NCI-H1092 treated with DMSO at 0.1 percent for 48 hours (cell line): ENCODE measurements around the gene CCRL2.

Experiments
- DNase-seq: peaks from one replicate; lab custom pipeline; 2025; lab: John Stamatoyannopoulos, UW

The CCRL2 gene

GRCh38 chr3:46406788-46407611 is at the start of gene CCRL2, which contains the start of gene CCR5AS:
CCRL2 (plus strand) TSS chr3:46407259; CDS start chr3:46408080, 821 bp downstream.
CCR5AS (minus strand) TSS chr3:46407066.
- no peak for DNase-seq

- no peak for DNase-seq
Observed at GRCh38 chr3:46358466-46358865, 48.6 kb upstream of the CCRL2 start.

DNA sequence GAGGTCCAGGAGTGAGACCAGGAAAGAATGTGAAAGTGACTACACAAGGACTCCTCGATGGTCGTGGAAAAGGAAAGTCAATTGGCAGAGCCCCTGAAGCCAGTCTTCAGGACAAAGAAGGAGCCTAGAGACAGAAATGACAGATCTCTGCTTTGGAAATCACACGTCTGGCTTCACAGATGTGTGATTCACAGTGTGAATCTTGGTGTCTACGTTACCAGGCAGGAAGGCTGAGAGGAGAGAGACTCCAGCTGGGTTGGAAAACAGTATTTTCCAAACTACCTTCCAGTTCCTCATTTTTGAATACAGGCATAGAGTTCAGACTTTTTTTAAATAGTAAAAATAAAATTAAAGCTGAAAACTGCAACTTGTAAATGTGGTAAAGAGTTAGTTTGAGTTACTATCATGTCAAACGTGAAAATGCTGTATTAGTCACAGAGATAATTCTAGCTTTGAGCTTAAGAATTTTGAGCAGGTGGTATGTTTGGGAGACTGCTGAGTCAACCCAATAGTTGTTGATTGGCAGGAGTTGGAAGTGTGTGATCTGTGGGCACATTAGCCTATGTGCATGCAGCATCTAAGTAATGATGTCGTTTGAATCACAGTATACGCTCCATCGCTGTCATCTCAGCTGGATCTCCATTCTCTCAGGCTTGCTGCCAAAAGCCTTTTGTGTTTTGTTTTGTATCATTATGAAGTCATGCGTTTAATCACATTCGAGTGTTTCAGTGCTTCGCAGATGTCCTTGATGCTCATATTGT is 47.1 kb upstream of the CCRL2 start:
- DNase-seq: peak; percentile 48

- no peak for DNase-seq
Observed at GRCh38 chr3:46360907-46361306, 46.2 kb upstream of the CCRL2 start.

DNA sequence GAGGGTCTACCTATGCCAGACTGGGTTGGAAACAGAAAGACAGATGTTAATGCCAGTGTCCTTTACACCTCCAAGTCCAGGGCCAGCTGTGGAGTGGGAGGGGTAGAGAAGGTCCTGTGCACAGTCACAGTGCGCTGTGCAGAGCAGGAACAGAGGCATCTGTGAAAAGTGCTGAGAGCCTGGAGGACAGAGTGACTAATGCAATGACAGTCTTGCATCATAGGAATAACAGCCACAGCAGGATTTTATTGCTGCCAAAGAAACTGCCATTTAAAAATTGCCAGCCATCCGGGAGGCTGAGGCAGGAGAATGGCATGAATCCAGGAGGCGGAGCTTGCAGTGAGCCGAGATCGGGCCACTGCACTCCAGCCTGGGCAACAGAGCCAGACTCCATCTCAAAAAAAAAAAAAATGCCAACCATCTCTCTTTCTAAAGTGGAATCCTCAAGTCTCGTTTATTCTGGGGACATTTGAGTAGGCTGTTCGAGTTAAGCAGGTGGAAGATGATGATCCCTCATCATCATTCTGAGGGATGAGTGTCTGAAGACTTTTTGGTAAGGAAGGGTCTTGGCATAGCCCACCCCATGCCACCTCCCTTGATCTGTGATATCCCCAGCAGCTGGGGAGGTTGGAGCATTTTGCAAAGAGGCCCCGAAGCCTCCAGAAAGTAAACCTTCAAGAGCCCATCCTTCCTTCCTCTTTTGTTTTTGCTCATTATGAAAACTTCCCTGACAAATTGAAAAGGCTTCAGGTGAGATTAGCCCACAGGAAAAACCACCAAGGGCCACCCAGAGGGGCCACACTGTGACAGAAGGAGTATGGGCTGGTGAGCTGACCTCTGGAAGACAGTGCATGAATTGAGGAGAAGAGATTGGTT is 45.4 kb upstream of the CCRL2 start:
- DNase-seq: no peak

DNA sequence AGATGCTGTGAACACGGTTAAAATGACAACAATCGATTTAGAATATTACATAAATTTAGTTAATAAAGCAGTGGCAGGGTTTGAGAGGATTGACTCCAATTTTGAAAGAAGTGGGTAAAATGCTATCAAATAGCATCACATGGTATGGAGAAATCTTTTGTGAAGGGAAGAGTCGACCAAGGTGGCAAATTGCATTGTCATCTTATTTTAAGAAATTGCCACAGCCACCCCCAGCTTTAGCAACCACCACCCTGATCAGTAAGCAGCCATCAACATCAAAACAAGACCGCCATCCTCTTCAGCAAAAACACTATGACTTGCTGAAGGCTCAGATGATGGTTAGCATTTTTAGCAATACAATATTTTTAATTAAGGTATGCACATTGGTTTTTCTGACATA is 42.0 kb upstream of the CCRL2 start:
- DNase-seq: no peak

DNA sequence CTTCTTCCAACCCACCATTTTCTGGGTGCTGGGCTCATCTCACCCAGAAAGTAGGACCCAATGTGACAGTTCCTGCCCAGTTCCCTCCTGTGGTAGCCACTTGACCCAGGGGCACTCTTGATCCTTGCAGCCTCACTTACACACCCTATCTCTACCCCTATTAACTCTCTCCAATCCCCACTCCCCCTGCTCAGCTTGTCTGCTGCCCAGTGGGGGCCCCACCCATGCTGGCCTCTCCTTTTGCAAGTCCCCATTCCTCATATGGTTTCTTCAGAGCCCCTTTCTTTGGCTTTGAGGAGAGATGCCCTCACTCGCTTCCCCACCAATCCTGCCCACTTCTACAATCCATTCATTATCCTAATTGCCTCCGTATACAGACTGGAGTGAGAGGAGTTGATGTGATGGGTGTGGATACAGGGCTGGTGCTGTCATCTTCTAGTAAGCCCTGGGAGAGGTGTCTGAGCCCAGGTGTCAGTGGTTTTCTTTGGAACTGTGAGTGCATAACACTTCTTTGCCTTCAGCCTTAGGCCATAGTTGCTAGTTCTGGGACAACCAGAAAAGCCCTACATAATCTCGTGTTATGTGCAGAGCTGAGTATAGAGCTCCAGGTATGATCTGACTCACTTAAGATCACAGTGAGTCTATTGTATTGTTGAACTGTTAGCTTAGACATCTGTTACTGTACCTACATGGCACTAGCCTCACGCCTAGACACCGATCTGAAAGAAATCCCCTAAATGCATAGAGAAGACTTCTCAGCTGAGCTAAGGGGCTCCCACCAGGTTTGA is 41.1 kb upstream of the CCRL2 start:
- no peak for DNase-seq

DNA sequence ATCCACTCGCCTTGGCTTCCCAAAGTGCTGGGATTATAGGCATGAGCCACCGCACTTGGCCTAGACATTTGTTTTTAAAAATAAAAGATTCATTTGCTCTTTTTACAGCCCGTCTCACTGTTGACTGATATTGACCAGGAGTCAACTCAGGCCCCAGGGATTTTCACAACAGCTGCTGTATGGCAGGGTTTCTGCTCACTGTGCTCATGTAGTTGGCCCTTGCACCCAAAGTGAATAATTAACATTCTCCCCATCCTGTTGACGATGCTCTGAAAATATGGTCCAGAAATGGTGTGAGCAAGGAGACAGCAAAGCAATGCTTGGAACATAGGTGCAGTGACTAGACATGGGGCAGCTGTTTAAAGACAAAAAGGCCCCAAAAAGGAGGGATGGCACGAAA is 39.2 kb upstream of the CCRL2 start:
- no peak for DNase-seq

DNA sequence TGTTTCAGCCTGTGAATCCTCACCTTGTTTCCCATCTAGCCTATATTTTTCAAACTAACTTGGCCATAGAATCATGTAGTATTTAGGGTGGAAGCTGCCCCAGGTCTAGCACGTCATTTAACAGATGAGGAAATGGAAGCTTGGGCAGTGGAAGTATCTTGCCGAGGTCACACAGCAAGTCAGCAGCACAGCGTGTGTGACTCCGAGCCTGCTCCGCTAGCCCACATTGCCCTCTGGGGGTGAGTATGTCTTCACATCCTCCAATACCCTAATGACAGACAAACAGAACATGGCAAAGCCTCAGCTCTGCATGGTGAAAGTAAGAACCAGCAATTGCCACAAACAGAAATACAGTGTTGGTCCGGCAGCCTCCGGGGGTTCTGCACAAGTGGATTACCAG is 38.5 kb upstream of the CCRL2 start:
- no peak for DNase-seq

- no peak for DNase-seq
Observed at GRCh38 chr3:46369151-46369550, 37.9 kb upstream of the CCRL2 start.

DNA sequence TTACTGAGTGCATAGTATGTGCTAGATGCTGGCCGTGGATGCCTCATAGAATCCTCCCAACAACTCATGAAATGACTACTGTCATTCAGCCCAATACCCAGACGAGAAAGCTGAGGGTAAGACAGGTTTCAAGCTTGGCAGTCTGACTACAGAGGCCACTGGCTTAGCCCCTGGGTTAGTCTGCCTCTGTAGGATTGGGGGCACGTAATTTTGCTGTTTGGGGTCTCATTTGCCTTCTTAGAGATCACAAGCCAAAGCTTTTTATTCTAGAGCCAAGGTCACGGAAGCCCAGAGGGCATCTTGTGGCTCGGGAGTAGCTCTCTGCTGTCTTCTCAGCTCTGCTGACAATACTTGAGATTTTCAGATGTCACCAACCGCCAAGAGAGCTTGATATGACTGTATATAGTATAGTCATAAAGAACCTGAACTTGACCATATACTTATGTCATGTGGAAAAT is 37.4 kb upstream of the CCRL2 start:
- no peak for DNase-seq

GRCh38 chr3:46370839-46371518 is 36.1 kb upstream of the CCRL2 start, which contains the start of gene CCR5:
CCR5 (plus strand) TSS chr3:46370946; CDS start chr3:46372903, 1,957 bp downstream.
- no peak for DNase-seq

GRCh38 chr3:46371519-46372340 is 35.3 kb upstream of the CCRL2 start:
- no peak for DNase-seq

GRCh38 chr3:46372492-46373359 is 34.3 kb upstream of the CCRL2 start:
- DNase-seq: no peak

GRCh38 chr3:46374755-46375154 is 32.3 kb upstream of the CCRL2 start:
- DNase-seq: no peak

GRCh38 chr3:46375218-46375617 is 31.8 kb upstream of the CCRL2 start:
- no peak for DNase-seq

GRCh38 chr3:46375814-46376213 is 31.2 kb upstream of the CCRL2 start:
- no peak for DNase-seq

DNA sequence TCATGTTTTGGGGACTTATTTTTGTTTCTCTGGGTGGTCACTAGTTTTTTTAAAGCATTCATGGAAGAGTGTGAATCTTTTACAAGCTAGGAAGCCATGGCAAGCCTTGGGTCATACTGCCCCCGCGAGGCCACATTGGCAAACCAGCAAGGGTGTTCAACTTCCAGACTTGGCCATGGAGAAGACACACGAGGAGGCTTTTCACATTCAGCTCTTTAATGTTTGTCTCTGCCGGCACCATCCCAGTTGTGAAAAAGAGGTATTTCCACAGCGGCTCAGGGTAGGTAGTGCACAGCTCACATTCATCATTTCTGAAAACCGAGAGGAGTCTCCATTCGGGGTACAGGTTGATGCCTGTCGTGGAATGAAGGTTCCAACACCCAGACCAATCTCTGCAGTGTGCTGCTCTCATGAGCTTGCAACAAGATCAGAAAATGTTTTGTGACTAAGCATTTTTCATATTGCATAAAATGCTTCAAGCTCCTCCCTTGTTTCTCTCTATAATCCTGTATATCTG is 28.6 kb upstream of the CCRL2 start:
- no peak for DNase-seq
